SK-N-SH (cell line): ENCODE measurements around the gene MAP2. TPM values are rescaled to one million over a fixed set of nuclear protein-coding genes. Genes with fewer than 3 reads are reported as not detected.

Experiments
- CTCF ChIA-PET: fragments of 300-600, 350-600 bp; formaldehyde crosslinking; extraction: SDS; loops from one replicate; lab custom pipeline; 2021; lab: Yijun Ruan, JAX
- POLR2A ChIA-PET: fragments of 350-600 bp; sonication (Branson Sonifier 250); formaldehyde crosslinking; extraction: SDS; loops from one replicate; lab custom pipeline; 2020; ENCODE audit warnings: antibody characterized with exemption, inconsistent platforms; lab: Yijun Ruan, JAX
- DNase-seq: peaks from one replicate; pipeline ENCODE4 v3.0.0; 2012
- H2AFZ ChIP-seq: fragments of 200-600 bp; sonication (generic); 2 replicates; pipeline ENCODE4 v1.8.1; 2016; ENCODE audit warnings: antibody characterized with exemption, mild to moderate bottlenecking, low read depth
- H3F3A ChIP-seq: fragments of 200-600 bp; sonication (generic); replicated peaks from 2 replicates; pipeline ENCODE3; 2016; ENCODE audit warnings: antibody characterized with exemption, mild to moderate bottlenecking; ENCODE audit not compliant: insufficient read depth
- H3K27ac ChIP-seq, 2 experiments: fragments of 200-500 bp in 1 of 2; fragments of 200-600 bp in 1 of 2; sonication (Bioruptor generic) in 1 of 2; sonication (generic), shearing (Covaris generic) in 1 of 2; 2 replicates each; pipeline versions ENCODE4 v1.5.1 to v1.6.1; 2014 to 2016; ENCODE audit warnings: low read depth in 2 of 2, inconsistent platforms in 1 of 2, low read length in 1 of 2, mild to moderate bottlenecking in 1 of 2, mixed read lengths in 1 of 2
- H3K27me3 ChIP-seq: fragments of 200-600 bp; sonication (generic), shearing (Covaris generic); 2 replicates; pipeline ENCODE4 v1.6.1; 2016; ENCODE audit warnings: mixed run types; ENCODE audit not compliant: insufficient read depth
- H3K36me3 ChIP-seq, 2 experiments: fragments of 200-500 bp in 1 of 2; fragments of 200-600 bp in 1 of 2; sonication (Bioruptor generic) in 1 of 2; sonication (generic) in 1 of 2; replicated peaks in 1 of 2; 2 replicates each; pipeline versions ENCODE3 to v1.5.1; 2014 to 2016; ENCODE audit warnings: low read length in 1 of 2, mild to moderate bottlenecking in 1 of 2; ENCODE audit not compliant: insufficient read depth in 2 of 2, control insufficient read depth in 1 of 2
- H3K4me1 ChIP-seq, 2 experiments: fragments of 200-500 bp in 1 of 2; fragments of 200-600 bp in 1 of 2; sonication (Bioruptor generic) in 1 of 2; sonication (generic), shearing (Covaris generic) in 1 of 2; 2 replicates each; pipeline versions ENCODE4 v1.5.1 to v1.6.1; 2014 to 2016; ENCODE audit warnings: low read depth in 1 of 2, low read length in 1 of 2, mixed run types in 1 of 2; ENCODE audit not compliant: insufficient read depth in 2 of 2, control insufficient read depth in 1 of 2
- H3K4me2 ChIP-seq: fragments of 200-600 bp; sonication (generic), shearing (Covaris generic); 2 replicates; pipeline ENCODE4 v1.6.1; 2017; ENCODE audit warnings: mixed run types
- H3K4me3 ChIP-seq, 2 experiments: fragments of 200-500 bp in 1 of 2; fragments of 200-600 bp in 1 of 2; sonication (Bioruptor generic) in 1 of 2; sonication (generic), shearing (Covaris generic) in 1 of 2; 2 replicates each; pipeline versions ENCODE4 v1.5.1 to v1.8.1; 2014 to 2016; ENCODE audit warnings: low read depth in 2 of 2, inconsistent platforms in 1 of 2, low read length in 1 of 2, mild to moderate bottlenecking in 1 of 2, mixed read lengths in 1 of 2, moderate library complexity in 1 of 2
- H3K79me2 ChIP-seq: fragments of 200-600 bp; sonication (generic); 2 replicates; pipeline ENCODE4 v1.8.1; 2017; ENCODE audit warnings: mild to moderate bottlenecking; ENCODE audit not compliant: insufficient read depth
- H3K9ac ChIP-seq: fragments of 200-600 bp; sonication (generic); 2 replicates; pipeline ENCODE4 v1.6.1; 2017; ENCODE audit warnings: mixed run types
- H3K9me2 ChIP-seq: fragments of 200-600 bp; sonication (generic); 2 replicates; pipeline ENCODE4 v1.6.1; 2017; ENCODE audit warnings: mixed run types
- H3K9me3 ChIP-seq: fragments of 200-600 bp; sonication (generic); 2 replicates; pipeline ENCODE4 v1.6.1; 2017; ENCODE audit warnings: mixed run types, mild to moderate bottlenecking, moderate library complexity
- H4K20me1 ChIP-seq: fragments of 200-600 bp; sonication (generic); 2 replicates; pipeline ENCODE4 v1.6.1; 2017; ENCODE audit warnings: mild to moderate bottlenecking, mixed run types; ENCODE audit not compliant: insufficient read depth
- CHD2 ChIP-seq: fragments of 150-350 bp; IDR thresholded peaks from 2 replicates; pipeline ENCODE4 v1.6.1; 2018; ENCODE audit warnings: low read length; ENCODE audit not compliant: partially characterized antibody
- ELF1 ChIP-seq: IDR thresholded peaks from 2 replicates; pipeline ENCODE4 v1.4.0; 2012
- EP300 ChIP-seq, 2 experiments: IDR thresholded peaks; 2 replicates each; pipeline versions ENCODE4 v1.4.0 to v1.6.1; 2012; ENCODE audit warnings: borderline replicate concordance in 1 of 2, low read depth in 1 of 2, low read length in 1 of 2
- EZH2phosphoT487 ChIP-seq: fragments of 200-600 bp; sonication (generic); IDR thresholded peaks from 2 replicates; pipeline ENCODE4 v1.6.1; 2017; ENCODE audit warnings: low read depth, mixed run types, mild to moderate bottlenecking, antibody characterized with exemption, moderate library complexity, borderline replicate concordance
- FOSL2 ChIP-seq: IDR thresholded peaks from 2 replicates; pipeline ENCODE4 v1.4.0; 2012; ENCODE audit warnings: low read depth, mild to moderate bottlenecking, moderate library complexity, borderline replicate concordance
- FOXJ3 ChIP-seq: sonication (generic); formaldehyde crosslinking; IDR thresholded peaks from 2 replicates; pipeline ENCODE4 v1.5.1; 2020; ENCODE audit warnings: mild to moderate bottlenecking, missing genetic modification reagents
- FOXM1 ChIP-seq: IDR thresholded peaks from 2 replicates; pipeline ENCODE4 v1.4.0; 2012; ENCODE audit warnings: low read depth, mild to moderate bottlenecking
- GABPA ChIP-seq: IDR thresholded peaks from 2 replicates; pipeline ENCODE4 v1.4.0; 2012; ENCODE audit warnings: low read depth, mild to moderate bottlenecking
- GATA2 ChIP-seq: sonication (generic); formaldehyde crosslinking; IDR thresholded peaks from 2 replicates; pipeline ENCODE4 v1.5.0; 2020; ENCODE audit warnings: mild to moderate bottlenecking, missing genetic modification reagents
- JUND ChIP-seq: IDR thresholded peaks from 2 replicates; pipeline ENCODE4 v1.4.0; 2012
- MEF2A ChIP-seq: IDR thresholded peaks from 2 replicates; pipeline ENCODE4 v1.4.0; 2012; ENCODE audit warnings: low read depth, borderline replicate concordance
- MXI1 ChIP-seq: IDR thresholded peaks from 2 replicates; pipeline ENCODE4 v1.6.1; 2012; ENCODE audit warnings: mild to moderate bottlenecking, low read depth, low read length, improper control_type of control experiment
- NFIC ChIP-seq: IDR thresholded peaks from 2 replicates; pipeline ENCODE4 v1.4.0; 2012; ENCODE audit warnings: borderline replicate concordance
- POLR2AphosphoS5 ChIP-seq: IDR thresholded peaks from 2 replicates; pipeline ENCODE4 v1.6.1; 2012; ENCODE audit warnings: low read depth, low read length
- RAD21 ChIP-seq: IDR thresholded peaks from 2 replicates; pipeline ENCODE4 v1.6.1; 2012; ENCODE audit warnings: mild to moderate bottlenecking, low read length
- RCOR1 ChIP-seq: fragments of 150-350 bp; IDR thresholded peaks from 2 replicates; pipeline ENCODE4 v1.6.1; 2017; ENCODE audit warnings: antibody characterized with exemption, low read length
- REST ChIP-seq: IDR thresholded peaks from 2 replicates; pipeline ENCODE4 v1.6.1; 2012; ENCODE audit warnings: mild to moderate bottlenecking, low read depth, low read length, moderate library complexity
- RFX5 ChIP-seq: IDR thresholded peaks from 2 replicates; pipeline ENCODE4 v1.6.1; 2012; ENCODE audit warnings: mild to moderate bottlenecking, improper control_type of control experiment, low read length
- SIN3A ChIP-seq: IDR thresholded peaks from 2 replicates; pipeline ENCODE4 v1.6.1; 2012; ENCODE audit warnings: low read depth, mild to moderate bottlenecking, low read length, moderate library complexity, borderline replicate concordance
- TAF1 ChIP-seq: IDR thresholded peaks from 2 replicates; pipeline ENCODE4 v1.6.1; 2012; ENCODE audit warnings: low read depth, mild to moderate bottlenecking, low read length, moderate library complexity, borderline replicate concordance
- TEAD4 ChIP-seq: IDR thresholded peaks from 2 replicates; pipeline ENCODE4 v1.4.0; 2012; ENCODE audit warnings: mild to moderate bottlenecking, borderline replicate concordance; ENCODE audit not compliant: insufficient read depth
- USF2 ChIP-seq: fragments of 150-350 bp; IDR thresholded peaks from 2 replicates; pipeline ENCODE4 v1.6.1; 2017; ENCODE audit warnings: antibody characterized with exemption, low read length, low read depth, borderline replicate concordance
- YY1 ChIP-seq: IDR thresholded peaks from 2 replicates; pipeline ENCODE4 v1.4.0; 2012; ENCODE audit warnings: low read depth, mild to moderate bottlenecking
- WGBS: methylation state at CpG from one replicate; pipeline ENCODE4 v1.1.6; 2017; ENCODE audit warnings: low lambda C conversion rate; 5-methylcytosine and 5-hydroxymethylcytosine counted together
- polyA plus RNA-seq, 3 experiments: library from polyadenylated mRNA; depleted of rRNA; stranded (reverse); fragments of >200 nt; gene quantifications; 2 replicates each; pipeline ENCODE4 v1.2.3, GENCODE V29; 2012
- TF ChIP-seq, protein P1 (sequence below): fragments of 200-600 bp; sonication (generic); IDR thresholded peaks from 2 replicates; pipeline ENCODE4 v1.6.1; 2017; ENCODE audit warnings: antibody characterized with exemption, mild to moderate bottlenecking, moderate library complexity

The MAP2 gene
- polyA plus RNA-seq, 1 of the 3 experiments (the other 2 are of a cell fraction), result 7.8 TPM

- DNase-seq, result no peak
These were observed 25.4 kb upstream of the MAP2 start for GRCh38 chr2:209398463-209398862.

GRCh38 chr2:209401788-209402187, 22.1 kb upstream of the MAP2 start:
- Histone ChIP-seq H2AFZ (no peak overlapping the region), H3F3A (peaks cover 4% of the 10 kb centered on the region), H4K20me1 (no peaks in the 10 kb centered on the region), H3K27me3 (no peaks in the 10 kb centered on the region), H3K4me2 (no peak overlapping the region), H3K79me2 (no peaks in the 10 kb centered on the region), H3K9me2 (no peaks in the 10 kb centered on the region), H3K9ac (no peak overlapping the region), H3K36me3 (no peaks in the 10 kb centered on the region), H3K4me3 (no peak overlapping the region), H3K27ac (no peak overlapping the region), H3K4me1 (no peaks in the 10 kb centered on the region), H3K9me3 (no peaks in the 10 kb centered on the region)
- WGBS, result 34% methylated on average over 3 of the region's 3 CpGs
- no peak for DNase-seq
- POLR2A ChIA-PET, result no interaction called here
- no peak for TF ChIP-seq MEF2A
- TF ChIP-seq NFIC, result no peak
- TF ChIP-seq REST, result no peak
- no peak for TF ChIP-seq SIN3A
- no peak for TF ChIP-seq JUND
- TF ChIP-seq TAF1, result no peak
- TF ChIP-seq CHD2, result no peak
- TF ChIP-seq ELF1, result no peak
- TF ChIP-seq, protein P1, sequence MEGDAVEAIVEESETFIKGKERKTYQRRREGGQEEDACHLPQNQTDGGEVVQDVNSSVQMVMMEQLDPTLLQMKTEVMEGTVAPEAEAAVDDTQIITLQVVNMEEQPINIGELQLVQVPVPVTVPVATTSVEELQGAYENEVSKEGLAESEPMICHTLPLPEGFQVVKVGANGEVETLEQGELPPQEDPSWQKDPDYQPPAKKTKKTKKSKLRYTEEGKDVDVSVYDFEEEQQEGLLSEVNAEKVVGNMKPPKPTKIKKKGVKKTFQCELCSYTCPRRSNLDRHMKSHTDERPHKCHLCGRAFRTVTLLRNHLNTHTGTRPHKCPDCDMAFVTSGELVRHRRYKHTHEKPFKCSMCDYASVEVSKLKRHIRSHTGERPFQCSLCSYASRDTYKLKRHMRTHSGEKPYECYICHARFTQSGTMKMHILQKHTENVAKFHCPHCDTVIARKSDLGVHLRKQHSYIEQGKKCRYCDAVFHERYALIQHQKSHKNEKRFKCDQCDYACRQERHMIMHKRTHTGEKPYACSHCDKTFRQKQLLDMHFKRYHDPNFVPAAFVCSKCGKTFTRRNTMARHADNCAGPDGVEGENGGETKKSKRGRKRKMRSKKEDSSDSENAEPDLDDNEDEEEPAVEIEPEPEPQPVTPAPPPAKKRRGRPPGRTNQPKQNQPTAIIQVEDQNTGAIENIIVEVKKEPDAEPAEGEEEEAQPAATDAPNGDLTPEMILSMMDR, result no peak
- TF ChIP-seq FOSL2, result no peak
- no peak for TF ChIP-seq YY1
- TF ChIP-seq RAD21, result no peak
- no peak for TF ChIP-seq GATA2 (CRISPR knock-in tag)
- no peak for TF ChIP-seq FOXM1
- no peak for TF ChIP-seq TEAD4
- no peak for TF ChIP-seq RFX5
- TF ChIP-seq FOXJ3, result no peak
- CTCF ChIA-PET, result interaction anchor here (2.5 kb wide), 1 partner anchor 22 kb away, joined by 8 read pairs; the partner anchor contains the start of gene MAP2

More at GRCh38 chr2:209398463-209398862, 25.4 kb upstream of the MAP2 start:
- H3K9me2 ChIP-seq, result no peaks in the 10 kb centered on the region
- H3K4me2 ChIP-seq, result no peak overlapping the region
- no peak overlapping the region for H3K4me3 ChIP-seq
- ChIA-PET CTCF (interaction anchor here (1.0 to 1.3 kb wide), 2 partner anchors 8 to 25 kb away, joined by 3 to 6 read pairs; partner anchors contain the start of gene MAP2), POLR2A (no interaction called here)
- no peaks in the 10 kb centered on the region for H4K20me1 ChIP-seq
- H3K4me1 ChIP-seq, result no peaks in the 10 kb centered on the region
- H3F3A ChIP-seq, result no peaks in the 10 kb centered on the region
- H3K79me2 ChIP-seq, result no peaks in the 10 kb centered on the region
- no peak overlapping the region for H3K9ac ChIP-seq
- H3K27ac ChIP-seq, result no peak overlapping the region
- H2AFZ ChIP-seq, result no peak overlapping the region
- H3K27me3 ChIP-seq, result no peaks in the 10 kb centered on the region
- no peaks in the 10 kb centered on the region; the same call in 1 of the 2 replicates for H3K9me3 ChIP-seq
- 78% methylated on average over 2 of the region's 2 CpGs for WGBS
- H3K36me3 ChIP-seq, result no peaks in the 10 kb centered on the region
- no peak for TF ChIP-seq SIN3A
- no peak for TF ChIP-seq POLR2AphosphoS5
- TF ChIP-seq USF2, result no peak
- TF ChIP-seq RAD21, result no peak
- no peak for TF ChIP-seq MEF2A
- no peak for TF ChIP-seq RFX5
- no peak for TF ChIP-seq RCOR1
- no peak for TF ChIP-seq MXI1
- TF ChIP-seq EZH2phosphoT487, result no peak
- TF ChIP-seq JUND, result no peak
- no peak for TF ChIP-seq EP300 (IDR thresholded peaks at IDR 0.05; ENCODE audit: borderline replicate concordance in 1 of 2, low read depth in 1 of 2, low read length in 1 of 2)
- TF ChIP-seq FOXJ3, result no peak
- no peak for TF ChIP-seq GABPA
